Upper lobe of left lung (tissue), 4 donors: ENCODE results near the gene TRAPPC2.

Source experiments
- EP300 ChIP-seq, 4 donors: sonication (generic); formaldehyde crosslinking; IDR thresholded peaks; one replicate each; pipeline ENCODE4 v1.5.1; 2017; ENCODE audit warnings: antibody characterized with exemption in 4 of 4, control low read depth in 2 of 4
- POLR2A ChIP-seq, 4 donors: fragments of 450-650 bp; IDR thresholded peaks; one replicate each; pipeline ENCODE4 v1.5.1; 2016 to 2017; ENCODE audit warnings: antibody characterized with exemption in 4 of 4, mild to moderate bottlenecking in 2 of 4
- POLR2AphosphoS5 ChIP-seq, 2 donors: sonication (generic); formaldehyde crosslinking; IDR thresholded peaks; one replicate each; pipeline ENCODE4 v1.5.1; 2017; ENCODE audit warnings: antibody characterized with exemption in 2 of 2
- TF ChIP-seq, protein P1 (sequence below), 6 experiments: fragments of 450-650 bp in 4 of 6; fragments of 200-600 bp in 2 of 6; sonication (generic) in 2 of 6; IDR thresholded peaks; one replicate each; pipeline ENCODE4 v1.5.1; 2016 to 2019; ENCODE audit warnings: antibody characterized with exemption in 6 of 6

DNA sequence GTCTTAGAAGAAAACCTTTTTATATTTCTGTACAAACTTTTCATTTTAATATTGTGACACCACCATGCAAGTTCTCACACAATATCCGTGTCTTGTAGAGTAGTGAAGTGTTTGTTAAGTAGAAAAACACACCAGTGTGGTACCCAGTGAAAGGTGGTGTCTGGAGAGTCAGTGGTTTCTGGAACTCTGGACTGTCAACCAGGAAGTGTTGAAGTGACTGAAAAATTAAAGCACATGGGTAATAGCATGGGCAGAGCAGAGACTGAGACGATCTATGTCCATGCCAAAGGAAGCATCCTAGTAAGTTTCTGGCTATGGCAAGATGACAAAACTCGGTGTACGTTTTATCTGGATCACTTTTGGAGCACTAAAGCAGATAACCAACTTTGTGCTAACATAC, 23.3 kb downstream of the TRAPPC2 start:
- TF ChIP-seq, protein P1, sequence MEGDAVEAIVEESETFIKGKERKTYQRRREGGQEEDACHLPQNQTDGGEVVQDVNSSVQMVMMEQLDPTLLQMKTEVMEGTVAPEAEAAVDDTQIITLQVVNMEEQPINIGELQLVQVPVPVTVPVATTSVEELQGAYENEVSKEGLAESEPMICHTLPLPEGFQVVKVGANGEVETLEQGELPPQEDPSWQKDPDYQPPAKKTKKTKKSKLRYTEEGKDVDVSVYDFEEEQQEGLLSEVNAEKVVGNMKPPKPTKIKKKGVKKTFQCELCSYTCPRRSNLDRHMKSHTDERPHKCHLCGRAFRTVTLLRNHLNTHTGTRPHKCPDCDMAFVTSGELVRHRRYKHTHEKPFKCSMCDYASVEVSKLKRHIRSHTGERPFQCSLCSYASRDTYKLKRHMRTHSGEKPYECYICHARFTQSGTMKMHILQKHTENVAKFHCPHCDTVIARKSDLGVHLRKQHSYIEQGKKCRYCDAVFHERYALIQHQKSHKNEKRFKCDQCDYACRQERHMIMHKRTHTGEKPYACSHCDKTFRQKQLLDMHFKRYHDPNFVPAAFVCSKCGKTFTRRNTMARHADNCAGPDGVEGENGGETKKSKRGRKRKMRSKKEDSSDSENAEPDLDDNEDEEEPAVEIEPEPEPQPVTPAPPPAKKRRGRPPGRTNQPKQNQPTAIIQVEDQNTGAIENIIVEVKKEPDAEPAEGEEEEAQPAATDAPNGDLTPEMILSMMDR (IDR thresholded peaks at IDR 0.05): no peak
- TF ChIP-seq POLR2AphosphoS5 (IDR thresholded peaks at IDR 0.05): no peak
- no peak for TF ChIP-seq EP300 (IDR thresholded peaks at IDR 0.05)
- no peak for TF ChIP-seq POLR2A (IDR thresholded peaks at IDR 0.05)
